Activated naive CD8-positive, alpha-beta T cell treated with anti-CD3 and anti-CD28 coated beads, Interleukin-2, amount 10 ng/mL, durations not matched to agents 7 days and 5 days (primary cell): ENCODE data around the gene ALDH3B1. TPM values are rescaled to one million over a fixed set of nuclear protein-coding genes. Genes with fewer than 3 reads are reported as not detected.
A peak's percentile ranks its signal among the peaks of the same experiment; 100 is the strongest.

Experiments used
- ATAC-seq: fragments of 150-1000 bp; cut with Tn5 transposase; one replicate; pipeline ENCODE4 v1.10.0; 2021; ENCODE audit warnings: low read depth, moderate library complexity
- POLR2A ChIA-PET: fragments of 350-600 bp; sonication (Branson Sonifier 250); formaldehyde crosslinking; loops from one replicate; lab custom pipeline; 2021; ENCODE audit warnings: antibody characterized with exemption; lab: Charles Lee
- DNase-seq: peaks from one replicate; pipeline ENCODE4 v3.0.0; 2021
- H3K27ac Mint-ChIP-seq: one replicate; pipeline ENCODE4 v1.8.0; 2022; ENCODE audit warnings: mild to moderate bottlenecking, mixed read lengths
- H3K27me3 Mint-ChIP-seq: one replicate; pipeline ENCODE4 v1.8.0; 2022; ENCODE audit warnings: mild to moderate bottlenecking, moderate library complexity, mixed read lengths
- H3K36me3 Mint-ChIP-seq: one replicate; pipeline ENCODE4 v1.8.0; 2021; ENCODE audit warnings: mild to moderate bottlenecking, mixed read lengths
- H3K4me1 Mint-ChIP-seq: one replicate; pipeline ENCODE4 v1.8.0; 2021; ENCODE audit warnings: mixed read lengths
- H3K4me3 Mint-ChIP-seq: one replicate; pipeline ENCODE4 v1.8.0; 2022; ENCODE audit warnings: mild to moderate bottlenecking, moderate library complexity, mixed read lengths
- H3K9me3 Mint-ChIP-seq: one replicate; pipeline ENCODE4 v1.8.0; 2021; ENCODE audit warnings: mixed read lengths
- microRNA-seq: library from miRNA; unstranded; fragments of <30 nt; microRNA quantifications from one replicate; pipeline ENCODE4 v1.2.0, GENCODE V29; 2022
- total RNA-seq, 2 experiments: library from RNA; stranded (reverse); gene quantifications; one replicate each; pipeline ENCODE4 v1.2.3, GENCODE V29; 2021

The ALDH3B1 gene
- total RNA-seq, 2 experiments from 2014 or later = 0.45 to 0.61 TPM

GRCh38 chr11:68076371-68077042, 66.4 kb downstream of the ALDH3B1 start:
- no peaks in the 10 kb centered on the region for H3K9me3 Mint-ChIP-seq
- POLR2A ChIA-PET = no interaction called here
- H3K36me3 Mint-ChIP-seq = peaks cover 5% of the 10 kb centered on the region

GRCh38 chr11:68077617-68078582, 67.8 kb downstream of the ALDH3B1 start:
- Mint-ChIP-seq H3K9me3 (no peaks in the 10 kb centered on the region), H3K36me3 (peaks cover 2% of the 10 kb centered on the region), H3K27ac (peak overlapping the region; percentile 30), H3K4me1 (no peaks in the 10 kb centered on the region), H3K4me3 (no peak overlapping the region), H3K27me3 (no peaks in the 10 kb centered on the region)
- POLR2A ChIA-PET = no interaction called here
- ATAC-seq = no peak
- no peak for DNase-seq

More at GRCh38 chr11:68076371-68077042, 66.4 kb downstream of the ALDH3B1 start:
- Mint-ChIP-seq H3K27me3 (no peaks in the 10 kb centered on the region), H3K4me3 (no peak overlapping the region), H3K27ac (no peak overlapping the region), H3K4me1 (no peaks in the 10 kb centered on the region)
- DNase-seq (no peak), ATAC-seq (no peak)

Small RNAs within 50 kb of the gene (microRNA-seq; reads per million reads assigned to microRNA genes)
- gene MIR4691 (not detected), gene MIR6753 (3.5 reads per million), gene MIR7113 (3.5 reads per million)

Other genes starting within 250 kb of the ALDH3B1 start
- 10 to 100 TPM; 35.1 to 42.6 TPM for gene UNC93B1, start 6.2 kb upstream of the ALDH3B1 start, total RNA-seq
- gene NDUFS8, start 20.4 kb downstream of the ALDH3B1 start, total RNA-seq = 100 to 1,000 TPM; 117 to 128 TPM
- 100 to 1,000 TPM; 297 to 308 TPM for gene TCIRG1, start 28.7 kb downstream of the ALDH3B1 start, total RNA-seq
- gene CHKA, start 111.1 kb downstream of the ALDH3B1 start, total RNA-seq = 1 to 10 TPM; 8.1 to 9.2 TPM
- 10 to 100 TPM; 29.2 to 32.2 TPM for gene KMT5B, start 203.0 kb downstream of the ALDH3B1 start, total RNA-seq